Activated naive CD4-positive, alpha-beta T cell treated with anti-CD3 and anti-CD28 coated beads for 36 hours (primary cell): ENCODE results near the gene TXNRD1. TPM values are rescaled to one million over a fixed set of nuclear protein-coding genes. Genes with fewer than 3 reads are reported as not detected.
A peak's percentile ranks its signal among the peaks of the same experiment; 100 is the strongest.
"Not testable (repeated sequence)": the region's sequence is repeated elsewhere in the genome, so short reads cannot be mapped to it uniquely, and the experiment has no call there.

ENCODE experiments used
- CTCF ChIA-PET: fragments of 350-600 bp; sonication (Branson Sonifier 250); formaldehyde crosslinking; loops from one replicate; lab custom pipeline; 2021; ENCODE audit warnings: antibody characterized with exemption; lab: Charles Lee
- DNase-seq: peaks from one replicate; pipeline ENCODE4 v3.0.0-alpha.2; 2020
- H3K27ac Mint-ChIP-seq: one replicate; pipeline ENCODE4 v1.8.0; 2021; ENCODE audit warnings: mild to moderate bottlenecking, mixed read lengths
- H3K27me3 Mint-ChIP-seq: one replicate; pipeline ENCODE4 v1.8.0; 2021; ENCODE audit warnings: low read depth, mixed read lengths
- H3K36me3 Mint-ChIP-seq: one replicate; pipeline ENCODE4 v1.8.0; 2021; ENCODE audit warnings: low read depth, mixed read lengths
- H3K4me1 Mint-ChIP-seq: one replicate; pipeline ENCODE4 v1.8.0; 2021; ENCODE audit warnings: low read depth, mixed read lengths
- H3K4me3 Mint-ChIP-seq: one replicate; pipeline ENCODE4 v1.8.0; 2021; ENCODE audit warnings: mild to moderate bottlenecking, moderate library complexity, mixed read lengths
- H3K9me3 Mint-ChIP-seq: one replicate; pipeline ENCODE4 v1.8.0; 2021; ENCODE audit warnings: mixed read lengths
- intact Hi-C: fragments of 100-400 bp; cut with micrococcal nuclease; formaldehyde crosslinking; loops from one replicate; pipeline ENCODE4 v1.15.1; 2023
- total RNA-seq, 2 experiments: library from RNA; stranded (reverse); gene quantifications; one replicate each; pipeline ENCODE4 v1.2.3, GENCODE V29; 2021

Gene TXNRD1
- total RNA-seq, 2 experiments from 2014 or later, result 86.0 to 86.9 TPM

GRCh38 chr12:104381341-104381730 lies 165.8 kb downstream of the TXNRD1 start:
- Mint-ChIP-seq H3K27ac (no peak overlapping the region), H3K4me3 (no peak overlapping the region), H3K9me3 (no peaks in the 10 kb centered on the region), H3K27me3 (no peaks in the 10 kb centered on the region), H3K36me3 (no peaks in the 10 kb centered on the region), H3K4me1 (peaks cover 10% of the 10 kb centered on the region)
- no peak for DNase-seq
- intact Hi-C loops, result loop anchor here (5.0 kb wide), 1 partner anchor 116 kb away; no protein-coding TSS in a partner anchor
- CTCF ChIA-PET, result interaction anchor here (0.6 to 2.1 kb wide), 89 partner anchors 9 to 719 kb away, joined by 3 to 24 read pairs (median 4); partner anchors contain the start of gene CHST11

GRCh38 chr12:104381731-104382480 lies 166.3 kb downstream of the TXNRD1 start:
- H3K9me3 Mint-ChIP-seq, result no peaks in the 10 kb centered on the region
- CTCF ChIA-PET, result interaction anchor here (0.6 to 2.1 kb wide), 97 partner anchors 9 to 719 kb away, joined by 3 to 24 read pairs (median 4); partner anchors contain the start of gene CHST11
- no peaks in the 10 kb centered on the region for H3K36me3 Mint-ChIP-seq
- intact Hi-C loops, result loop anchor here (1.0 to 5.0 kb wide), 8 partner anchors 74 to 1001 kb away; partner anchors contain the start of gene CHST11
- peak; percentile 91 for DNase-seq
- H3K27ac Mint-ChIP-seq, result no peak overlapping the region
- H3K4me3 Mint-ChIP-seq, result no peak overlapping the region
- H3K4me1 Mint-ChIP-seq, result peaks cover 10% of the 10 kb centered on the region
- H3K27me3 Mint-ChIP-seq, result no peaks in the 10 kb centered on the region

- peaks cover 12% of the 10 kb centered on the region for H3K4me1 Mint-ChIP-seq
- DNase-seq, result peak; percentile 30
- H3K36me3 Mint-ChIP-seq, result no peaks in the 10 kb centered on the region
- intact Hi-C loops, result loop anchor here (5.0 kb wide), 1 partner anchor 113 kb away; no protein-coding TSS in a partner anchor
- no peak overlapping the region for H3K27ac Mint-ChIP-seq
- no peaks in the 10 kb centered on the region for H3K9me3 Mint-ChIP-seq
- CTCF ChIA-PET, result interaction anchor here (0.5 kb wide), 1 partner anchor 233 kb away, joined by 6 read pairs; no protein-coding TSS in a partner anchor
- no peak overlapping the region for H3K4me3 Mint-ChIP-seq
- H3K27me3 Mint-ChIP-seq, result no peaks in the 10 kb centered on the region
These were observed 168.7 kb downstream of the TXNRD1 start for GRCh38 chr12:104384141-104384880.

- DNase-seq, result no peak
- Mint-ChIP-seq H3K27me3 (no peaks in the 10 kb centered on the region), H3K36me3 (no peaks in the 10 kb centered on the region), H3K4me3 (no peak overlapping the region), H3K4me1 (peaks cover 12% of the 10 kb centered on the region), H3K27ac (no peak overlapping the region), H3K9me3 (no peaks in the 10 kb centered on the region)
- intact Hi-C loops, result no loop called here
- CTCF ChIA-PET, result no interaction called here
These were observed 169.9 kb downstream of the TXNRD1 start for GRCh38 chr12:104385510-104385909.

- Mint-ChIP-seq H3K27me3 (no peaks in the 10 kb centered on the region), H3K27ac (no peak overlapping the region), H3K36me3 (no peaks in the 10 kb centered on the region), H3K4me1 (peaks cover 11% of the 10 kb centered on the region), H3K9me3 (no peaks in the 10 kb centered on the region), H3K4me3 (no peak overlapping the region)
- DNase-seq, result no peak
- CTCF ChIA-PET, result interaction anchor here (0.6 kb wide), 1 partner anchor 400 kb away, joined by 3 read pairs; no protein-coding TSS in a partner anchor
- intact Hi-C loops, result no loop called here
These were observed 170.9 kb downstream of the TXNRD1 start for GRCh38 chr12:104386461-104386860.

GRCh38 chr12:104387190-104387589 lies 171.6 kb downstream of the TXNRD1 start:
- no peaks in the 10 kb centered on the region for H3K9me3 Mint-ChIP-seq
- intact Hi-C loops, result no loop called here
- H3K27ac Mint-ChIP-seq, result no peak overlapping the region
- H3K4me1 Mint-ChIP-seq, result peaks cover 5% of the 10 kb centered on the region
- H3K4me3 Mint-ChIP-seq, result no peak overlapping the region
- H3K27me3 Mint-ChIP-seq, result no peaks in the 10 kb centered on the region
- no peak for DNase-seq
- H3K36me3 Mint-ChIP-seq, result no peaks in the 10 kb centered on the region
- CTCF ChIA-PET, result interaction anchor here (0.6 to 1.1 kb wide), 2 partner anchors 399 to 669 kb away, joined by 3 read pairs; no protein-coding TSS in a partner anchor

- H3K9me3 Mint-ChIP-seq, result peaks cover 11% of the 10 kb centered on the region
- H3K27me3 Mint-ChIP-seq, CTCF ChIA-PET, DNase-seq, H3K4me1 Mint-ChIP-seq, H3K4me3 Mint-ChIP-seq, intact Hi-C loops, H3K27ac Mint-ChIP-seq, H3K36me3 Mint-ChIP-seq: not testable (repeated sequence)
These were observed 178.5 kb downstream of the TXNRD1 start for GRCh38 chr12:104394086-104394485.

Other genes with a start within 250 kb of the TXNRD1 start
- 10 to 100 TPM; 18.0 to 19.3 TPM for gene TDG, start 249.9 kb upstream of the TXNRD1 start, total RNA-seq
- not detected for gene GLT8D2, start 165.6 kb upstream of the TXNRD1 start, total RNA-seq
- gene HCFC2, start 151.2 kb upstream of the TXNRD1 start, total RNA-seq, result 1 to 10 TPM; 7.4 to 8.3 TPM
- 10 to 100 TPM; 23.3 to 28.3 TPM for gene NFYB, start 77.6 kb upstream of the TXNRD1 start, total RNA-seq
- gene EID3, start 88.0 kb downstream of the TXNRD1 start, total RNA-seq, result 1 to 10 TPM; 3.4 TPM
- 10 to 100 TPM; 39.3 to 45.3 TPM for gene CHST11, start 241.2 kb downstream of the TXNRD1 start, total RNA-seq